ENCODE data around the gene SERPIND1.

SERPIND1 gene

DNA sequence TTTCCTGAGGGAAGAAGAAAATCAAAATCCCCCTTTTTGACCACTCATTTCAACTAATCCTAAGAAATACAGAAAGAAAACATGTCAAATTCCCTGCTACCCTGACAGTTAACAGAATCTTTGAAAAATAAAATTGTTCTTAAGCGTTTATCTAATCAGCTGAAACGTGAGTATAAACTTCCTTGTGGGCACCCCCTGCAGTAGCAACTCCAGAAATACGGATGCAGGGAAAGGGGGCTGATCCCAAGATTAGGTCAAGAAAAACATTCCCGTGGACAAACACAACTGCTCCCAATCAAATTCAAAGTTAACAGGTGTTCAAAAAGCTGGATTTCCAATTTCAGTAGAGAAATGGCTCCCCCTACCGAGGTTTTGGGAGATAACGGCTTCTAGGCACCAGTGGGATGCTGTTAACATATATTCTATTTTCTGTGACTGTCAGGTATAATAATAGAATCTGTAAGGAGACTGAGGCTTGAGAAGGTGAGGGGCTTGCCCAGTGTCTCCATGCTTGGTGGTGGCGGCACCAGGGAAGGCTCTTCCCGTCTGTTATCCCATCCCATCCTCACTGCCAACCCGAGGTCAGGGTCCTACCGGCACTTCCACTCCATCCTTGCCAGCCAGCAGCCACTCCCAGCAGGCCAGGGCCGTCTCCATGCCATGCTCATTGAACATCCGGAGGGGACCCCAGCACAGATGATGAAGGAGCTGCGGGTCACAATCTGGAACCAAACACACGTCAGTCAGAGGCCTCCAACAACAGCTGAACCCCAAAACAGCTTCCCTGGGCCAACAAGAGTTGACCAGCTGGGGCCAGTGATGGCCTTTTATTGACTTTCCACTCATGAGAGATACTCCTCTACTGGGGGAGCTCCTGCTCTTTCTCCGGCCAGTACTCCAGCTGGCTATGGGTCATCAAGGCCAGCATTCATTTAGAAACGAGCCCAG is 32.0 kb upstream of the SERPIND1 start:
- no peaks in the 10 kb centered on the region for H3K27me3 Mint-ChIP-seq (ENCODE audit: low read depth)
- peaks cover 3% of the 10 kb centered on the region for H3K4me1 Mint-ChIP-seq (ENCODE audit: low read depth)
- no peak overlapping the region for H3K4me3 Mint-ChIP-seq
- H3K9me3 Mint-ChIP-seq, result no peaks in the 10 kb centered on the region
- H3K27ac Mint-ChIP-seq, result no peak overlapping the region
- peaks cover 26% of the 10 kb centered on the region for H3K36me3 Mint-ChIP-seq (ENCODE audit: low read depth)

DNA sequence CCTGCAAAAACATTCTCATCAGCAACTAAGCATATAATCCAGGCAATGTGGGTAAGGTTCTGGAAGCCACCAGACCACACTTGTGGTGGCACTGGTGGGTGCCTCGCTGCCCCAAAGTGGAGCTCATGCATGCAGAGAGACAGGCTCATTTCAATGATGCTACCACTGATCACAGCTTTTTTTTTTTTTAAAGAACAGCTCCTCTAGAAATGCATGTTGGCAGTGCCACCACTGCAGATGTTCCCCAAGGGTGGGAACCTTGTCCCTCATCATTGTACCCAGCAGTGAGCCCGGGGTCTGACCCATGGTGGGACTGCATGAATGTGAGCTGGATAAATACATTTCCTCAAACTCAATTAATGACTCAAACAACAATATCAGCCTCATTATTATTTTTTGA is 31.1 kb upstream of the SERPIND1 start:
- Mint-ChIP-seq H3K4me1 (ENCODE audit: low read depth) (peaks cover 3% of the 10 kb centered on the region), H3K4me3 (no peak overlapping the region), H3K27ac (no peak overlapping the region), H3K36me3 (ENCODE audit: low read depth) (peaks cover 26% of the 10 kb centered on the region), H3K27me3 (ENCODE audit: low read depth) (no peaks in the 10 kb centered on the region), H3K9me3 (no peaks in the 10 kb centered on the region)

DNA sequence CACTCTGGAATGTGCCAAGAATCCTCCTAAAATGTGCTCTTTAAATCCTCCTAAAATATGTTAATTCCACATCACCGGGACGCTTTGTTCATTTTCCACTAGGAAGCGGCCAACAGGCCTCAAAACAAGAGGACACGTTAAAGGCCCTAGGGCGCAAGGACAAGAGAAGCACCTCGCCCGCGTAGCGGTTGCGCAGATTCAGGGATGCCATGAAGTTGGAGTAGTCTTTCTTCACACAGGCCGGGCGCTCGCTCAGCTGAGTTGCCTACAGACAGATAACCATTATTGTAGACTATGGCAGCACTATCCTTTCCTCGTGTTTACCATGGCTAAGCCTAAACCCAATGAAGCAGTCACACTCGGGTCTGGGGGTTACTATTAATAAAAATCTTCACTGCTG is 29.5 kb upstream of the SERPIND1 start:
- peaks cover 22% of the 10 kb centered on the region for H3K36me3 Mint-ChIP-seq (ENCODE audit: low read depth)

DNA sequence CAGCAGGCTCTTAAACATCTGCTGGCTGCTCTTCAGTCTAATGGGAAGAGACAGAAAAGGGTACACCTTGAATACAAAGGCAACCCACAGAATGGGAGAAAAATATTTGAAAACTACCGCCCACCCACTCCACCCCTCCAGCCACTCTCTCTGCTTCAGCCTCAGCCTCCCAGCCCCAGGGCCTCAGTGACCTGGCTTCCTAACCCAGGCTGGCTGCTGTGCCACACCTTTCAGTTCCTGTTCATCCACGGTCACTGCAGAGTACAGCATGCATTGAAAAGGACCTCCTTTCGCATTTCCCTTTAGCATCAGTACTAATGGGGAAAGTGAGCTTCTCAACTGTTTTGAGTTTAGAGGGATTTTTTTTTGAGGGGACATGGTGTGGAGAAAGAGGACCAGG is 28.8 kb upstream of the SERPIND1 start:
- H3K4me3 Mint-ChIP-seq, result no peak overlapping the region
- no peaks in the 10 kb centered on the region for H3K27me3 Mint-ChIP-seq (ENCODE audit: low read depth)
- H3K9me3 Mint-ChIP-seq, result no peaks in the 10 kb centered on the region
- no peak overlapping the region for H3K27ac Mint-ChIP-seq
- no peaks in the 10 kb centered on the region for H3K4me1 Mint-ChIP-seq (ENCODE audit: low read depth)
- H3K36me3 Mint-ChIP-seq (ENCODE audit: low read depth), result peaks cover 22% of the 10 kb centered on the region

More for the DNA sequence above, 29.5 kb upstream of the SERPIND1 start:
- Mint-ChIP-seq H3K4me3 (no peak overlapping the region), H3K27me3 (ENCODE audit: low read depth) (no peaks in the 10 kb centered on the region), H3K4me1 (ENCODE audit: low read depth) (no peaks in the 10 kb centered on the region), H3K9me3 (no peaks in the 10 kb centered on the region), H3K27ac (peak overlapping the region; percentile 43)

DNA sequence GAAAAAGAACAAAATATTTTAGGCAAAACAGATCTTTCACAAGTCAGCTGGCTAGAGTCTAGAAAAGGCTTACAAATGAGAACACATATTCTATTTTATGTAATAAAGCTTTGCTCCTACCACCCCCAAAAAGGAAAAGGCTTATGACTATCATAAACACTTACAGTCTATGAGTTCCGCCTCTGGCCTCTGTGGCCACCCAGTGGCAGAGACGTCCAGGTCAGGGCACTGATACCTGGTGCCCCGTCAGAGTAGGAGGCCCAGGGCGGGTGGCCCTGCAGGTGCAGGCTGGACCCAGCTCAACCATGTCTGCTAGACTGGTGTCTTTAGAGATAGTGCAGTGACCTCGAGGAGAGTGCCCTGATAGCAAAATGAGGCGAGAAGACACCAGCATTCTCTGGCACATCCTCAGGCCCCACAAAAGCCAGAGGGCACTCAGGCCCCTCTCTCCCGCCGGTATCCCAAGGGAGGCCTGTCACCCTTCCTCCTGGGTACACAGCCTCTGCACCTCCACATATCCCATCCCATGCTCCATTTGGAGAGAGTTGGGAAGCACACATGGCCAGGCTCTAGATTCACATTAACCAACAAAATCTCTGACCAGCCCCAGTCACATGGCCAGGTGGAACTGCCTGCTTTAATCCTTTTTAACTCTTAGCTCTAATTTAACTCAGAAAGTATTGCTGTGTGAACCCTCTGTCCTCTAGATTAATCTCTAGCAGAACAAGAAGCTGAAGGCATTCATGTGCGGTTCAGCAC is 27.3 kb upstream of the SERPIND1 start:
- Mint-ChIP-seq H3K27me3 (ENCODE audit: low read depth) (no peaks in the 10 kb centered on the region), H3K36me3 (ENCODE audit: low read depth) (peaks cover 18% of the 10 kb centered on the region), H3K9me3 (no peaks in the 10 kb centered on the region), H3K27ac (no peak overlapping the region), H3K4me3 (no peak overlapping the region), H3K4me1 (ENCODE audit: low read depth) (peaks cover 2% of the 10 kb centered on the region)

DNA sequence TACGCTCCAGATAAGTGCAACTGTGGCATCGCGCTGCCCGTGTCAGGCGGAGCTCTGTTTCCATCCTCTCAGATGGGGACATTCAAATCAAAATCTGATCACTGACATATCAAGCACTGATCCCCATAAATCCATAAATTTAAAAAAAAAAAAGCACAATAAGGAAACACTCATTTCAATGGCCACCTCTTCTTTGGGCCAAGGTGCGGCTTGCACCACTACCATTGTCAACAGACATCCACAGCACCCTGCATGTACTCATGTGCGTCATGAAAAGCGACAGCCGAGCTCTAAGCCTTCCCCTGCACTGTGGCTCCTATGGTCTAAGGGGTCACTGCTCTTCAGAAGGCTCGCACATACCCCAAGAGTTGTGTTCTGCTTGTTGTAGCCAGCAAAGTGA is 26.7 kb upstream of the SERPIND1 start:
- no peak overlapping the region for H3K27ac Mint-ChIP-seq
- H3K27me3 Mint-ChIP-seq (ENCODE audit: low read depth), result no peaks in the 10 kb centered on the region
- no peaks in the 10 kb centered on the region for H3K9me3 Mint-ChIP-seq
- peaks cover 12% of the 10 kb centered on the region for H3K36me3 Mint-ChIP-seq (ENCODE audit: low read depth)
- H3K4me3 Mint-ChIP-seq, result no peak overlapping the region
- peaks cover 2% of the 10 kb centered on the region for H3K4me1 Mint-ChIP-seq (ENCODE audit: low read depth)

DNA sequence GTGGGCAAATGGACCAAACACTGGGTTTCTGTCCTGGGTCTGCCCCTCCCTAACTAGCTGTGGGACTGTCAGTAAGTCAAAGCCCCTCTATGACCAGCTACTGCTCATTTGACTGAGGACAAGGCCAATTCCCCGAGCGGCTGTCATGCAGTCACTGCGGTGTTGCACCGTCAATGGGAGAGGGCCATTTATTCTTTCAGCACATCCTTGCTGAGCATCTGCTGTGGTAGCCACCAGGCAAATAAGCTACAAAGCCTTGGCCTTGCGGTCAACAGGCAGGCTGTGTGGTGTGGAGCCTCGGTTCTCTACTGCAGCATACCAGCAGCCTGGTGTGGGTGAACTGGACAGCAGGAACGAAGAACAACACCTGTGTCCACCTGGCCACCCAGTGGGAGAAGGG is 25.8 kb upstream of the SERPIND1 start:
- peaks cover 17% of the 10 kb centered on the region for H3K36me3 Mint-ChIP-seq (ENCODE audit: low read depth)
- no peaks in the 10 kb centered on the region for H3K9me3 Mint-ChIP-seq
- H3K4me1 Mint-ChIP-seq (ENCODE audit: low read depth), result peaks cover 4% of the 10 kb centered on the region
- no peak overlapping the region for H3K27ac Mint-ChIP-seq
- H3K27me3 Mint-ChIP-seq (ENCODE audit: low read depth), result no peaks in the 10 kb centered on the region
- H3K4me3 Mint-ChIP-seq, result no peak overlapping the region

GRCh38 chr22:20748731-20749428 is 25.0 kb upstream of the SERPIND1 start:
- Mint-ChIP-seq H3K36me3 (ENCODE audit: low read depth) (peaks cover 17% of the 10 kb centered on the region), H3K9me3 (no peaks in the 10 kb centered on the region), H3K27me3 (ENCODE audit: low read depth) (no peaks in the 10 kb centered on the region), H3K4me3 (no peak overlapping the region), H3K4me1 (ENCODE audit: low read depth) (peaks cover 4% of the 10 kb centered on the region), H3K27ac (peak overlapping the region; percentile 27)

GRCh38 chr22:20749453-20749852 is 24.5 kb upstream of the SERPIND1 start:
- Mint-ChIP-seq H3K4me3 (no peak overlapping the region), H3K36me3 (ENCODE audit: low read depth) (peaks cover 17% of the 10 kb centered on the region), H3K9me3 (no peaks in the 10 kb centered on the region), H3K27me3 (ENCODE audit: low read depth) (no peaks in the 10 kb centered on the region), H3K27ac (peak overlapping the region; percentile 27), H3K4me1 (ENCODE audit: low read depth) (peaks cover 4% of the 10 kb centered on the region)

GRCh38 chr22:20750461-20751184 is 23.3 kb upstream of the SERPIND1 start:
- H3K9me3 Mint-ChIP-seq, result no peaks in the 10 kb centered on the region
- H3K4me3 Mint-ChIP-seq, result no peak overlapping the region
- H3K4me1 Mint-ChIP-seq (ENCODE audit: low read depth), result peaks cover 4% of the 10 kb centered on the region
- H3K36me3 Mint-ChIP-seq (ENCODE audit: low read depth), result peaks cover 17% of the 10 kb centered on the region
- no peaks in the 10 kb centered on the region for H3K27me3 Mint-ChIP-seq (ENCODE audit: low read depth)
- no peak overlapping the region for H3K27ac Mint-ChIP-seq

DNA sequence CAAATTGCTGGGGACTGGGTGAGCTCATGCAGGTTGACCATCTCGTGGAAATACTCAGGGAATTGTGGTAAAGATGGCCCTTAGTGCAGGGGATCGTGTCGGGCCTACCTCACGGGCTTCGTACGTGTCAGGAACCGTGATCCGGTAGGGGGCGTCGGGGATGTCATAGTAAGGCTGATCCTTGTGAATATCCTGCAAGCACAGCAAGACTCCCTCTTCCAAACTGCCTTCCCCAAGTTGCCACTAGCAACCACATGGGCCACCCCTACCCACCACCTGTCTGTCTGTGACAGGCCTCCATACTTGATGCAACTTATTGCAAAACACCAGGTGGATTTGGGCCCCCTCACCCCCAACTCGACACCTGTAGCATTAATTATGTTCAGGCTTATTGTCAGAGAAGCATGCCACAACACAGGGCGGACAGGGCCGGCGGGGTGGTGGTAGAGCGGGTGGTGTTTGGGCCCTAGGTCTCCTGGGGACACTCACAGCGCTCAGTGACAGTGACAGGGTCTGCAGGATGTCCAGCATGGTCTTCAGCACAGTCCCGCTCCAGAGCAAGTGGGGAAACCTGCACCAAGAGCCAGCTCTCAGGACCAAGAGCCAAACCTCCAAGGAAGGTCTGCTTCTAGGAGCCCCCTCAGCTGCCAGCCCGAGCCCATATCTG is 22.6 kb upstream of the SERPIND1 start:
- Mint-ChIP-seq H3K9me3 (no peaks in the 10 kb centered on the region), H3K4me1 (ENCODE audit: low read depth) (peaks cover 4% of the 10 kb centered on the region), H3K36me3 (ENCODE audit: low read depth) (peaks cover 17% of the 10 kb centered on the region), H3K4me3 (no peak overlapping the region), H3K27me3 (ENCODE audit: low read depth) (no peaks in the 10 kb centered on the region), H3K27ac (no peak overlapping the region)

GRCh38 chr22:20752104-20752741 is 21.7 kb upstream of the SERPIND1 start:
- Mint-ChIP-seq H3K4me3 (no peak overlapping the region), H3K4me1 (ENCODE audit: low read depth) (peaks cover 4% of the 10 kb centered on the region), H3K9me3 (no peaks in the 10 kb centered on the region), H3K36me3 (ENCODE audit: low read depth) (peaks cover 15% of the 10 kb centered on the region), H3K27me3 (ENCODE audit: low read depth) (no peaks in the 10 kb centered on the region), H3K27ac (no peak overlapping the region)

GRCh38 chr22:20752873-20753272 is 21.0 kb upstream of the SERPIND1 start:
- H3K36me3 Mint-ChIP-seq (ENCODE audit: low read depth), result peaks cover 16% of the 10 kb centered on the region
- H3K27ac Mint-ChIP-seq, result no peak overlapping the region
- H3K9me3 Mint-ChIP-seq, result no peaks in the 10 kb centered on the region
- H3K4me3 Mint-ChIP-seq, result no peak overlapping the region
- peaks cover 4% of the 10 kb centered on the region for H3K4me1 Mint-ChIP-seq (ENCODE audit: low read depth)
- no peaks in the 10 kb centered on the region for H3K27me3 Mint-ChIP-seq (ENCODE audit: low read depth)
